NCI-H345 treated with DMSO at 0.1 percent for 48 hours (cell line): Measurements from ENCODE around the gene OR51M1.

ENCODE experiments used
- DNase-seq: peaks from one replicate; lab custom pipeline; 2025; ENCODE audit not compliant: unreplicated experiment; lab: John Stamatoyannopoulos, UW

Gene OR51M1

GRCh38 chr11:5384335-5384734 lies 723 bp downstream of the OR51M1 start:
- DNase-seq = no peak

- DNase-seq = no peak
Measured at GRCh38 chr11:5390210-5390609, 6.6 kb downstream of the OR51M1 start.

GRCh38 chr11:5394091-5394490 lies 10.5 kb downstream of the OR51M1 start:
- no peak for DNase-seq

GRCh38 chr11:5398936-5399335 lies 15.3 kb downstream of the OR51M1 start:
- DNase-seq = no peak

GRCh38 chr11:5405173-5405572 lies 21.6 kb downstream of the OR51M1 start:
- no peak for DNase-seq

- no peak for DNase-seq
Measured at GRCh38 chr11:5420993-5421392, 37.4 kb downstream of the OR51M1 start.

GRCh38 chr11:5421811-5422210 lies 38.2 kb downstream of the OR51M1 start, which contains the start of gene OR51Q1:
TSS of gene OR51Q1 (plus strand) at chr11:5422111. CDS start at chr11:5422201, 90 bp downstream.
- DNase-seq = no peak

- no peak for DNase-seq
Measured at GRCh38 chr11:5423131-5423530, 39.5 kb downstream of the OR51M1 start.

GRCh38 chr11:5441414-5441813 lies 57.8 kb downstream of the OR51M1 start, which contains the start of gene OR51I1:
TSS of gene OR51I1 (minus strand) at chr11:5441514. CDS start at chr11:5441514, 0 bp downstream.
- DNase-seq = no peak
